HCT116 (cell line): Measurements from ENCODE around the gene NCAPG2.

Experiments
- MAX ChIP-seq: IDR thresholded peaks from 2 replicates; pipeline ENCODE4 v1.6.1; 2012
- POLR2A ChIP-seq: IDR thresholded peaks from 2 replicates; pipeline ENCODE4 v1.7.0; 2011; ENCODE audit warnings: borderline replicate concordance; ENCODE audit not compliant: insufficient read depth, insufficient read length; ENCODE audit errors: extremely low read depth
- POLR2AphosphoS5 ChIP-seq: IDR thresholded peaks from 2 replicates; pipeline ENCODE4 v1.6.1; 2011; ENCODE audit warnings: mild to moderate bottlenecking, low read depth, low read length, moderate library complexity
- RAD21 ChIP-seq: IDR thresholded peaks from 2 replicates; pipeline ENCODE4 v1.6.1; 2012; ENCODE audit warnings: low read depth, mild to moderate bottlenecking
- REST ChIP-seq: IDR thresholded peaks from 2 replicates; pipeline ENCODE4 v1.6.1; 2012; ENCODE audit warnings: low read depth
- SP1 ChIP-seq: IDR thresholded peaks from 2 replicates; pipeline ENCODE4 v1.6.1; 2012; ENCODE audit warnings: low read depth
- YY1 ChIP-seq: IDR thresholded peaks from 2 replicates; pipeline ENCODE4 v1.6.1; 2011; ENCODE audit warnings: low read length, low read depth, moderate library complexity, mild to moderate bottlenecking; ENCODE audit not compliant: insufficient replicate concordance; ENCODE audit errors: extremely low read depth
- TF ChIP-seq, protein P1 (sequence below), 3 experiments: fragments of 200-600 bp in 1 of 3; sonication (generic) in 1 of 3; IDR thresholded peaks in 2 of 3; conservative IDR thresholded peaks in 1 of 3; 2 replicates each; pipeline ENCODE4 v1.5.1; 2012 to 2017; ENCODE audit warnings: low read depth in 2 of 3, low read length in 2 of 3, antibody characterized with exemption in 1 of 3, borderline replicate concordance in 1 of 3, control low read depth in 1 of 3, mild to moderate bottlenecking in 1 of 3, mixed read lengths in 1 of 3, mixed run types in 1 of 3, moderate library complexity in 1 of 3; ENCODE audit not compliant: insufficient read depth in 1 of 3

DNA sequence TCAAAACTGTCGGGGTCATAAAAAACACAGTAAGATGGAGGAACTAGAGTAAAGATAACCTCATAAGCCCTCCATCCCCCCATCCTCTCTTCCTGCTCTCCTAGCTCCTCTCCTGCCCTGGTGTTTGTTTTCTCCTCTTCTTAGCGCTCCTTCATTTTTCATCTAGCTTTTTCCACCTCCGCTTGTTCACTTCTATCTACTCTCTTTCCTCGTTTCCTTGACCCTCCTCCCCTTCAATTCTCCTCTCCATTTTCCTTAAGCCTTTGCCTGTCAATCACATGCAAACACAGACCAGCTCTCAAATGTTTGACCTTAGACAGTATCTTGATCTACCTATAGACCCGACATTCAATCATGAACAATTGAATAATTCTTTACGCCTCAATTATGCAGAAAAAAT lies 10.0 kb downstream of the NCAPG2 start:
- TF ChIP-seq, protein P1, sequence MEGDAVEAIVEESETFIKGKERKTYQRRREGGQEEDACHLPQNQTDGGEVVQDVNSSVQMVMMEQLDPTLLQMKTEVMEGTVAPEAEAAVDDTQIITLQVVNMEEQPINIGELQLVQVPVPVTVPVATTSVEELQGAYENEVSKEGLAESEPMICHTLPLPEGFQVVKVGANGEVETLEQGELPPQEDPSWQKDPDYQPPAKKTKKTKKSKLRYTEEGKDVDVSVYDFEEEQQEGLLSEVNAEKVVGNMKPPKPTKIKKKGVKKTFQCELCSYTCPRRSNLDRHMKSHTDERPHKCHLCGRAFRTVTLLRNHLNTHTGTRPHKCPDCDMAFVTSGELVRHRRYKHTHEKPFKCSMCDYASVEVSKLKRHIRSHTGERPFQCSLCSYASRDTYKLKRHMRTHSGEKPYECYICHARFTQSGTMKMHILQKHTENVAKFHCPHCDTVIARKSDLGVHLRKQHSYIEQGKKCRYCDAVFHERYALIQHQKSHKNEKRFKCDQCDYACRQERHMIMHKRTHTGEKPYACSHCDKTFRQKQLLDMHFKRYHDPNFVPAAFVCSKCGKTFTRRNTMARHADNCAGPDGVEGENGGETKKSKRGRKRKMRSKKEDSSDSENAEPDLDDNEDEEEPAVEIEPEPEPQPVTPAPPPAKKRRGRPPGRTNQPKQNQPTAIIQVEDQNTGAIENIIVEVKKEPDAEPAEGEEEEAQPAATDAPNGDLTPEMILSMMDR (IDR thresholded peaks at IDR 0.05 in 2 of 3, conservative IDR thresholded peaks at IDR 0.05 in 1 of 3; ENCODE audit: borderline replicate concordance in 1 of 3, insufficient read depth in 1 of 3, low read depth in 2 of 3, low read length in 2 of 3) = no peak
- TF ChIP-seq RAD21 (no peak), SP1 (no peak), POLR2A (no peak), POLR2AphosphoS5 (no peak), REST (no peak), YY1 (no peak), MAX (no peak)
